GM18499 (cell line): Measurements from ENCODE around the gene DESI2.

Experiments used
- ATAC-seq: cut with Tn5 transposase; IDR thresholded peaks from one replicate; pipeline ENCODE4 v1.9.1; 2021; ENCODE audit warnings: moderate number of reproducible peaks; ENCODE audit not compliant: insufficient read depth, unreplicated experiment

The DESI2 gene

GRCh38 chr1:244652623-244653438 lies at the start of gene DESI2:
Gene DESI2 (plus strand): TSS chr1:244653126. CDS start chr1:244653314, 188 bp downstream.
- peak; percentile 96 for ATAC-seq

DNA sequence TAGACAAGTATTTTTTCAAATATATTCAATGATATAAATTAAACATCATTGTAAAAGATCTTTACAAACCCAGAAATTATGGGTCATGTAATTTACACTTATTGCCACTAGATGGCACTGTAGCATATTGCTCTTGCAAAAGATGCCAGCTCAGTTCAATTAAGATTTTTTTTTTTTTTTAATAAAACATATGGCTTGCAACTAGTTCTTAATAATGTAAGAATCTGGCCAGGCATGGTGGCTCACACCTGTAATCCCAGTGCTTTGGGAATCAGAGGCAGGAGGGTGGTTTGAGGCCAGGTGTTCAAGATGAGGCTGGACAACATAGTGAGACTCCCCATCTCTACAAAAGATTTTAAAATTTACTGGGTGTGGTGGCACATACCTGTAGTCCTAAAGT lies 49.4 kb upstream of the DESI2 start:
- no peak for ATAC-seq

- no peak for ATAC-seq
Measured at GRCh38 chr1:244605835-244606370, 47.0 kb upstream of the DESI2 start.

DNA sequence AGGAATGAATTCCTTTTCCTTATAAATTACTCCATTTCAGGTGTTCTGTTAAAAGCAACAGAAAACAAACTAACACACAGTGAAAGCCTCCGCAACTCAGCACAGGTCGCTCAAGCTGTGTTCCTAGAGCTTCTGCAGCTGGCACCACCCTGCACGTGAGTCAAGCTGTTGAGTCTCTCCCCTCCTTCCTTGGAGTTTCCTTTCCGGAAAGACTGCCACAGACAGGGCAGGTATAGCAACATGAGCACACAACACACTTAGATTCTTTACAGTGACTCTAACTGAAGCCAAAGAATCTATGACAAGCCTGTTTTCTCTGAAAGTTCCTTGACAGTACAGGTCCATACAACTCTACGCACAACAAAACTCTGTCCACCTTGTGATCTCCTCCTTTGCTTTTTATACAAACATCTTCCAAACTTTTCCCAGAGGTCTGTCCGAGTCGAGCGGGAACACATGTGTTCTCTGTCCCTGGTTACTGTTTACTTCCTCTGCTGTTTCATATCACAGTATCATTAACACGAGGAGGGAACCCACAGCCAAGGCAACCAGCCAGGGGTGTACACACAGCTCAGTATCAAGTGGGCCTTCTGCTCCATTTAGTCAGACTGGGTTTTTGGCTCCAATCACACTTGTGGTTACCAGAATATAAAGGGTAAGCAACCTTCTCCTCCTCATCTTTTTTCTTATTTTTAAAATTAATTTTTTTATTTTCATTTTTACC lies 38.7 kb upstream of the DESI2 start:
- ATAC-seq, result no peak

DNA sequence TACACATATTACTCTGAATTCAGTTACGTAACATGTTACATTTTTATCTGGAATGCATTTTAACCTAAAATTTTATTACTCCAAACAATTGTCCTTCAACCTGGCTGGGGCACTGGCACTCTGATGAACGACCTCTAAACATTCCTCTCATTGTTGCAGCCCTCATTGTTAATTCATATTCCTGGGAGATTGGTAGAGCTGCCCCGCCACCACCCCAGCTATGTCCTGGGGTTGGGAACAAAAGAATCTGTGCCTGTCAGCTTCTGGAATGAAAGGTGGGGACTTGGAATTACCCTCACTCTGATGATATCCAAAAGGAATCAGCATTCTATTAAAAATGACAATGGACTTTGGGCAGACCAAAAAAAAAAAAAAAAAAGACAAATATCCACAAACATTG lies 38.0 kb upstream of the DESI2 start:
- ATAC-seq, result no peak

DNA sequence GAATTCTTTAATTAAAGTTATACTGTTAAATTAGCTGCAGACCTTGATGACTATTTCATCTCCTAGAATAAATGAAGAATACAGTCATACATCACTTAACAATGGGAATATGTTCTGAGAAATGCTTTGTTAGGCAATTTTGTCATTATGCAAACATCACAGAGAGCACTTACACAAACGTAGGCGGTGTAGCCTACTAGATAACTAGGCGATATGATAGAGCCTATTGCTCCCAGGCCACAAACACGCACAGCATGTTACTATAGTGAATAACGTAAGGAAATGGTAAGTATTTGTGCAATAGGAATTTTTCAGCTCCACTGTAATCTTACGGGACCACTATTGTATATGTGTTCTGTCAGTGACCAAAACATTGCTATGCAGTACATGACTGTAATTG lies 37.6 kb upstream of the DESI2 start:
- ATAC-seq, result no peak

- no peak for ATAC-seq
Measured at GRCh38 chr1:244626709-244627108, 26.2 kb upstream of the DESI2 start.

GRCh38 chr1:244628789-244629188 lies 24.1 kb upstream of the DESI2 start:
- no peak for ATAC-seq

DNA sequence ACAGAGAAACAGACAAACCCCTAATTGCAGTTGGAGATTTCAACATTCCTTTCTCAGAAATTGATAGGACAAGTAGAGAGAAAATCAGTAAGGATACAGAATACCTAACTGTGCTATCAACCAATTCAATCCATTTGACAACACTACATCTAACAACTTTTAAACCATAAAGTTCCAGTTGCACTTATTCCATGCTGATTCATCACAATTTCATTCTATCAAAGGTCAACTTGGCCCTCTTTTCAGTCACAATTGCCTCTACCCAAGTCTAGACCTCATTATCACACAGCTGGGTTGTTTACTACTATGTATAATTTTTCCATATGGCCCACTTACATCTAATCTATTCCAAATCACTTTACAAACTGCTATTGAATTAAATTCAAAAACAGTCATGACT lies 19.8 kb upstream of the DESI2 start:
- ATAC-seq, result no peak

- ATAC-seq, result no peak
Measured at GRCh38 chr1:244634546-244634945, 18.4 kb upstream of the DESI2 start.

DNA sequence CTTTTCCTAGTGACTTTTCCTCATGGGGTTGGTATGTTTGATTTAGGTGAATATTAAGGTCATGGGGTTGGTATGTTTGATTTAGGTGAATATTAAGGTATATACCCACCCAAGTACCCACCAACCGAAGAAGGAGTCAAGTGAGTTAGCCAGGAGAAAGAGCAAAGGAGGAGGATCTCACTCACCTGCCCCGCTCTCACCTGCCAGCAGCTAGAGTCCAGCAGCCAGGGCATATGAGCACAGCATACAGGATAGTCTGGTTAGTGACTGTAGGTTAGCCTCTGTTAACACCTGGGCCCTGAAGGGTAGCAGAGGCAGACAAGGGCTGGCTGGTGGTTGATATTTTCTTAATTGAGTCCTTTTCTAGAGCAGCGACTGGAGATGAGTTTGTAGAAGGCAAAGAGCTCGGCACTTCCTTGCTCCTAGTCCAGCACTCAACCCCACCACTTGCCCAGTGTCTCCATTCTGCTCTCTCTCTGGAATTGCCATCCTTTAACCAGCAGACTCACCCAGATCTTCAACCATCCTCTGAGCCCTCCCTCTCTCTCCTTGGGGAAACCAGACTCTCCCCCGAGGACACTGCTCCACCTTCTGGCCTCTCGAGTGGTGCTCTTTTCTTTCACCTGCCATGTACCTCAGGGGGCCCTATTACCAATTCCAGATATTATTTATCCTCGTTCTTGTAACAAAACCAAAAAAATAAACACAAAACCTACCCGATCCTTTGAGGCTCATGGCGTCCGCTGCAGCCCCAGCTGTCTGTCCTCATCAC lies 16.3 kb upstream of the DESI2 start:
- ATAC-seq, result no peak

DNA sequence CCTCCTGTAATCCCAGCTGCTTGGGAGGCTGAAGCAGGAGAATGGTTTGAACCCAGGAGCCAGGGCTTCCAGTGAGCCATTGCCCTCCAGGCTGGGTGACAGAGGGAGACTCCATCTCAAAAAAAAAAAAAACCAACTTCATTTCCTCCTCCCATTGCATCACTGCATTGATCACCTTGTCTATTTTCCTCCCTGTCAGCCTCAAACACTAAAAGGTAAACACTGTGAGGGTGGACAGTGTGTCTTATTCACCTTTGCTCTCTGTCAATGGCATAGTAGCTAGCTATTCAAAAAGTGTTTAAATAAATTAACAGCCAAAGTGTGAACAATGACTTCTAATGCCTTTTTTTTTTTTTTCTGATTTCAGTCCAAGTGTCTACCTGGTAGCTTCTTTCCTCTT lies 13.4 kb upstream of the DESI2 start:
- no peak for ATAC-seq

GRCh38 chr1:244640917-244641316 lies 12.0 kb upstream of the DESI2 start:
- ATAC-seq, result no peak

DNA sequence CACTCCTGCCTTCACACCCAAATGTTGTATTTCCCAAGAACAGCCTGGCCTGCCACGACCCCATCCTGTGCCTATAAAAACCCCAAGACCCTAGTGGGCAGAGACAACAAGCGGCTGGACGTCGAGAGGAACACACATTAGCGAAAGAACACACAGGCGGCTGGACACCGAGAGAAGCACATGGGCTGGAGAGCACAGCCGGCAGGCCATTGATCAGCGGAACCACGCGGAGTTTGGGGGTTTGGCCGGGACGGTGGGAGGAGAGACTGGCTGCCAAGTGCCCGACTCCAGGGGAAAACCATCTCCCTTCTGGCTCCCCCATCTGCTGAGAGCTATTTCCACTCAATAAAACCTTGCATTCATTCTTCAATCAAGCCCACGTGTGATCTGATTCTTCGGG lies 10.4 kb upstream of the DESI2 start:
- ATAC-seq, result no peak

DNA sequence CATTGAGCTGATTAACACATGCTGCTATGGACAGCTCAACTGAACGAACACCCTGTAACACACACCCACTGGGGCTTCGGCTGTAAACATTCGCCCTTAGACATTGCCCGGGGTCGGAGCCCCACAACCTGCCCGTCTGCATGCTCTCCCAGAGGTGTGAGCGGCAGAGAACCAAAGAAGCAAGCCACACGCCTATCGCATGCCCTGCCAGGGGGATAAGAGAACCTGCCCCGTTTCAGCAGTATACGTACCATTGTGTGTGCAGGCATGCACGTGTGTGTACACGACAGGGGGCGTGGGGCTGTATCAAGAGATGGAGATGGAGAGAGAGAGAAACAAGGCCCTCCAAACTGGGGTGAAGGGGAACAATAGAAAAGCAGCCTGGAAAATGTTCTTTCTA lies 9.9 kb upstream of the DESI2 start:
- no peak for ATAC-seq

GRCh38 chr1:244645414-244645813 lies 7.5 kb upstream of the DESI2 start:
- no peak for ATAC-seq

GRCh38 chr1:244645890-244646289 lies 7.0 kb upstream of the DESI2 start:
- ATAC-seq, result no peak

DNA sequence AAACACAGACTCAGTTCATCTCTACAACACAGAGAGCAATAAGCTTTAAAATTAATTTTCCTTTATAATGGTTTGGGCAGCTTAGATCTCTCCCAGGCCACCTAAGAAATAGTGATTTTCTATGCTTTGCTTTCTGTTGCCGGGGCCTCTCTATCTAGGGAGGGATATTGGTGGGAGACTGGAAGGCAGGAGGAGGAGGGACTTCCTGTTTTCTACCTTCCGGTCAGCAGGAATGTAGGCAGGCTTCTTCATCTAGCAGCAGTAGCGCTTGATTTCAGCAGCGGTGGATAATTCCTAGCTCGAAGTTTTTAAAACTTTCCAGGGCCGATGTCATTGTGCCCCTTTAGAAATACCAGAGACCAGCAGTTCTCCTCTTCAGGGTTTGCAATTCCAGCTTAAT lies 5.1 kb upstream of the DESI2 start:
- ATAC-seq, result no peak

- no peak for ATAC-seq
Measured at GRCh38 chr1:244651956-244652622, 837 bp upstream of the DESI2 start.

DNA sequence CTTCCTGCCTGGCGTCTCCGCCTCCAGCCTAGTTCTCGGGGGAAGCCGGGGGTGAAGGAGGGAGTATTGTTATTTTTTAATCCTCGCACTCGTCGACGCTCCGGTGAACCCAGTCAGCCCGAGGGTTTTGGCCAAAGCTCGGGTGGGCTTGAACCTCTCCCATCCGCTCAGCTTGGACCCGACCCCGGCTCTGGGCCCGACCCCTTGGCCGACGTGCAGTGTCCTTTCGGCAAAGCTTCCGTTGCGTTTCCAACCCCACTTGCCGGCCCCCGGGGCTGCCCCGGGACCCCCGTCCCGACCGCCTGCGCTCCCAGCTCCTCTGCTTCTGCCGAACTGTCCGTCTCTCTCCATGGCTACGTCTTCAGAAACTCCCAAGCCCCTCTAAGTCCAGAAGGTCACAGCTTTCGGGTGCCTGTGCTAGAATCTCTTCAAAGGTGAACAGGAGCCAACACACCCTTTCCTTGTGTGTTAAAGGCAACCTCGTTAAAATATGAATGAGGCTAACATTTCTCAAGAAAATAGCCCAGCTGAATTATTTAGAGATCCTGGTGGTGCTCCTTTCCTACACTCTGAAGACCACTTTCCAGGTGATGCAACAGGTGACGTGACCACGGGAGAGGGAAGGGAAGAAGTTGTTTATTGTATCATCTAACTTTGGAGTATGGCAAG lies 647 bp downstream of the DESI2 start:
- ATAC-seq, result no peak
